OCI-LY3 (cell line): ENCODE data around the gene PRMT1.

ENCODE experiments used
- CTCF ChIP-seq: fragments of 200-600, 300-600 bp; sonication (generic); IDR thresholded peaks from 2 replicates; pipeline ENCODE4 v1.5.1; 2014; ENCODE audit warnings: antibody characterized with exemption, low read length, low read depth
- EZH2phosphoT487 ChIP-seq: fragments of 200-600 bp; shearing (Covaris generic); IDR thresholded peaks from 2 replicates; pipeline ENCODE4 v1.6.1; 2018; ENCODE audit warnings: antibody characterized with exemption, mixed run types, low read depth

- TF ChIP-seq CTCF (no peak), EZH2phosphoT487 (no peak)
These were observed 37.5 kb upstream of the PRMT1 start for GRCh38 chr19:49639401-49640112.
